Natural killer cell treated with Interleukin-12 subunit alpha and Interleukin-12 subunit beta and Interleukin-15 and Interleukin-18, amount 100 ng/mL, for 72 hours (primary cell): Measurements from ENCODE around the gene SYNDIG1L. TPM values are rescaled to one million over a fixed set of nuclear protein-coding genes. Genes with fewer than 3 reads are reported as not detected.

ENCODE experiments used
- ATAC-seq, 2 donors: fragments of 150-1000 bp; cut with Tn5 transposase in 1 of 2; sonication (Bioruptor Pico), chemical (Tn5 transposase) in 1 of 2; 2 replicates each; pipeline ENCODE4 v1.10.0; 2021
- DNase-seq: peaks from one replicate; pipeline ENCODE4 v3.0.0; 2022; ENCODE audit warnings: low spot score
- H3K27ac Mint-ChIP-seq, 2 donors: 1 replicate in 1 of 2; 2 replicates in 1 of 2; pipeline ENCODE4 v1.8.0; 2022; ENCODE audit warnings: mixed read lengths in 2 of 2, mild to moderate bottlenecking in 1 of 2, moderate library complexity in 1 of 2
- H3K27me3 Mint-ChIP-seq, 2 donors: 1 replicate in 1 of 2; 2 replicates in 1 of 2; pipeline ENCODE4 v1.8.0; 2022; ENCODE audit warnings: mixed read lengths in 2 of 2
- H3K36me3 Mint-ChIP-seq: one replicate; pipeline ENCODE4 v1.8.0; 2022; ENCODE audit warnings: mixed read lengths
- H3K4me1 Mint-ChIP-seq, 2 donors: 1 replicate in 1 of 2; 2 replicates in 1 of 2; pipeline ENCODE4 v1.8.0; 2022; ENCODE audit warnings: low read depth in 2 of 2, mixed read lengths in 2 of 2, mild to moderate bottlenecking in 1 of 2
- H3K4me3 Mint-ChIP-seq: one replicate; pipeline ENCODE4 v1.8.0; 2022; ENCODE audit warnings: mixed read lengths
- H3K9me3 Mint-ChIP-seq: 2 replicates; pipeline ENCODE4 v1.8.0; 2022; ENCODE audit warnings: mixed read lengths
- total RNA-seq, 2 donors: library from RNA; stranded (reverse); gene quantifications; one replicate each; pipeline ENCODE4 v1.2.3, GENCODE V29; 2022

The SYNDIG1L gene
- total RNA-seq, 2 donors from 2014 or later, result not detected

- DNase-seq, result no peak
- no peak for ATAC-seq
- no peaks in the 10 kb centered on the region for H3K9me3 Mint-ChIP-seq
- no peak overlapping the region for H3K27ac Mint-ChIP-seq
- H3K4me3 Mint-ChIP-seq, result no peak overlapping the region
- H3K4me1 Mint-ChIP-seq, result peaks cover 3 to 6% of the 10 kb centered on the region in 2 donors
- no peaks in the 10 kb centered on the region for H3K36me3 Mint-ChIP-seq
- peaks cover 25 to 36% of the 10 kb centered on the region in 2 donors for H3K27me3 Mint-ChIP-seq
Observed at GRCh38 chr14:74423246-74423645, 2.8 kb downstream of the SYNDIG1L start.

- H3K36me3 Mint-ChIP-seq, result no peaks in the 10 kb centered on the region
- no peak overlapping the region for H3K4me3 Mint-ChIP-seq
- peaks cover 3 to 6% of the 10 kb centered on the region in 2 donors for H3K4me1 Mint-ChIP-seq
- no peak for ATAC-seq
- no peaks in the 10 kb centered on the region for H3K9me3 Mint-ChIP-seq
- H3K27ac Mint-ChIP-seq, result no peak overlapping the region
- peaks cover 19 to 25% of the 10 kb centered on the region in 2 donors for H3K27me3 Mint-ChIP-seq
- DNase-seq, result no peak
Observed at GRCh38 chr14:74421981-74422380, 4.0 kb downstream of the SYNDIG1L start.

GRCh38 chr14:74419086-74419485 lies 6.9 kb downstream of the SYNDIG1L start:
- peaks cover 15 to 21% of the 10 kb centered on the region in 2 donors for H3K27me3 Mint-ChIP-seq
- no peaks in the 10 kb centered on the region for H3K9me3 Mint-ChIP-seq
- DNase-seq, result no peak
- no peaks in the 10 kb centered on the region for H3K36me3 Mint-ChIP-seq
- no peak overlapping the region for H3K27ac Mint-ChIP-seq
- ATAC-seq, result no peak
- no peaks in the 10 kb centered on the region for H3K4me1 Mint-ChIP-seq
- H3K4me3 Mint-ChIP-seq, result no peak overlapping the region

GRCh38 chr14:74418031-74418430 lies 8.0 kb downstream of the SYNDIG1L start:
- H3K9me3 Mint-ChIP-seq, result no peaks in the 10 kb centered on the region
- ATAC-seq (no peak), DNase-seq (no peak)
- peaks cover 19 to 22% of the 10 kb centered on the region in 2 donors for H3K27me3 Mint-ChIP-seq
- no peaks in the 10 kb centered on the region for H3K36me3 Mint-ChIP-seq
- no peak overlapping the region for H3K4me3 Mint-ChIP-seq
- H3K4me1 Mint-ChIP-seq, result no peaks in the 10 kb centered on the region
- H3K27ac Mint-ChIP-seq, result no peak overlapping the region

GRCh38 chr14:74417611-74418010 lies 8.4 kb downstream of the SYNDIG1L start:
- H3K36me3 Mint-ChIP-seq, result no peaks in the 10 kb centered on the region
- DNase-seq (no peak), ATAC-seq (no peak)
- no peaks in the 10 kb centered on the region for H3K9me3 Mint-ChIP-seq
- H3K4me1 Mint-ChIP-seq, result no peaks in the 10 kb centered on the region
- peaks cover 19% of the 10 kb centered on the region in 2 donors for H3K27me3 Mint-ChIP-seq
- no peak overlapping the region for H3K27ac Mint-ChIP-seq
- no peak overlapping the region for H3K4me3 Mint-ChIP-seq

GRCh38 chr14:74417201-74417600 lies 8.8 kb downstream of the SYNDIG1L start:
- Mint-ChIP-seq H3K4me1 (no peaks in the 10 kb centered on the region), H3K27me3 (peaks cover 19% of the 10 kb centered on the region in 2 donors), H3K36me3 (no peaks in the 10 kb centered on the region), H3K27ac (no peak overlapping the region), H3K4me3 (no peak overlapping the region), H3K9me3 (no peaks in the 10 kb centered on the region)
- DNase-seq (peak; percentile 6), ATAC-seq (no peak)

- ATAC-seq, result no peak
- no peak for DNase-seq
- Mint-ChIP-seq H3K4me3 (no peak overlapping the region), H3K9me3 (no peaks in the 10 kb centered on the region), H3K27ac (no peak overlapping the region), H3K4me1 (no peaks in the 10 kb centered on the region), H3K36me3 (no peaks in the 10 kb centered on the region), H3K27me3 (peaks cover 8 to 10% of the 10 kb centered on the region in 2 donors)
Observed at GRCh38 chr14:74415115-74415437, 10.9 kb downstream of the SYNDIG1L start.

- Mint-ChIP-seq H3K36me3 (no peaks in the 10 kb centered on the region), H3K4me1 (no peaks in the 10 kb centered on the region), H3K4me3 (no peak overlapping the region), H3K27me3 (peaks cover 8 to 10% of the 10 kb centered on the region in 2 donors), H3K9me3 (no peaks in the 10 kb centered on the region), H3K27ac (no peak overlapping the region)
- no peak for ATAC-seq
- DNase-seq, result peak; percentile 23
Observed at GRCh38 chr14:74414403-74415114, 11.5 kb downstream of the SYNDIG1L start.

GRCh38 chr14:74413627-74414026 lies 12.4 kb downstream of the SYNDIG1L start:
- Mint-ChIP-seq H3K27me3 (peaks cover 8 to 10% of the 10 kb centered on the region in 2 donors), H3K4me3 (no peak overlapping the region)
- peak; percentile 20 for DNase-seq

GRCh38 chr14:74412753-74413152 lies 13.3 kb downstream of the SYNDIG1L start:
- Mint-ChIP-seq H3K27me3 (peaks cover 8 to 10% of the 10 kb centered on the region in 2 donors), H3K27ac (no peak overlapping the region), H3K4me3 (no peak overlapping the region), H3K9me3 (no peaks in the 10 kb centered on the region), H3K36me3 (no peaks in the 10 kb centered on the region), H3K4me1 (no peaks in the 10 kb centered on the region)
- DNase-seq, result peak; percentile 2
- ATAC-seq, result no peak

More at GRCh38 chr14:74413627-74414026, 12.4 kb downstream of the SYNDIG1L start:
- Mint-ChIP-seq H3K9me3 (no peaks in the 10 kb centered on the region), H3K36me3 (no peaks in the 10 kb centered on the region), H3K4me1 (no peaks in the 10 kb centered on the region), H3K27ac (no peak overlapping the region)
- ATAC-seq, result no peak

GRCh38 chr14:74411671-74412070 lies 14.3 kb downstream of the SYNDIG1L start:
- no peaks in the 10 kb centered on the region for H3K9me3 Mint-ChIP-seq

GRCh38 chr14:74409441-74409840 lies 16.6 kb downstream of the SYNDIG1L start:
- Mint-ChIP-seq H3K9me3 (no peaks in the 10 kb centered on the region), H3K4me1 (no peaks in the 10 kb centered on the region), H3K27ac (no peak overlapping the region), H3K4me3 (no peak overlapping the region), H3K27me3 (peaks cover 5 to 7% of the 10 kb centered on the region in 2 donors), H3K36me3 (no peaks in the 10 kb centered on the region)
- DNase-seq (no peak), ATAC-seq (peak in 1 of 2 donors; percentile 7)

More at GRCh38 chr14:74411671-74412070, 14.3 kb downstream of the SYNDIG1L start:
- no peak overlapping the region for H3K4me3 Mint-ChIP-seq
- H3K27ac Mint-ChIP-seq, result no peak overlapping the region
- H3K27me3 Mint-ChIP-seq, result peaks cover 8 to 10% of the 10 kb centered on the region in 2 donors
- no peak for ATAC-seq
- no peaks in the 10 kb centered on the region for H3K36me3 Mint-ChIP-seq
- no peaks in the 10 kb centered on the region for H3K4me1 Mint-ChIP-seq
- no peak for DNase-seq

GRCh38 chr14:74408870-74409269 lies 17.1 kb downstream of the SYNDIG1L start:
- Mint-ChIP-seq H3K4me1 (peaks cover 0 to 3% of the 10 kb centered on the region in 2 donors), H3K27ac (no peak overlapping the region), H3K4me3 (no peak overlapping the region), H3K36me3 (no peaks in the 10 kb centered on the region), H3K9me3 (no peaks in the 10 kb centered on the region), H3K27me3 (peaks cover 1 to 3% of the 10 kb centered on the region in 2 donors)
- no peak for ATAC-seq
- no peak for DNase-seq

- peaks cover 0 to 2% of the 10 kb centered on the region in 2 donors for H3K27me3 Mint-ChIP-seq
- DNase-seq (no peak), ATAC-seq (no peak)
- peaks cover 0 to 5% of the 10 kb centered on the region in 2 donors for H3K4me1 Mint-ChIP-seq
- H3K36me3 Mint-ChIP-seq, result no peaks in the 10 kb centered on the region
- H3K27ac Mint-ChIP-seq, result no peak overlapping the region
- no peak overlapping the region for H3K4me3 Mint-ChIP-seq
- H3K9me3 Mint-ChIP-seq, result no peaks in the 10 kb centered on the region
Observed at GRCh38 chr14:74407801-74408154, 18.2 kb downstream of the SYNDIG1L start.
